K562 (cell line): ENCODE measurements around the gene TKT. TPM values are rescaled to one million over a fixed set of nuclear protein-coding genes. Genes with fewer than 3 reads are reported as not detected.
A peak's percentile ranks its signal among the peaks of the same experiment; 100 is the strongest.

ENCODE experiments used
- ADNP ChIP-seq: fragments of 200-800 bp; sonication (Bioruptor generic); IDR thresholded peaks from 2 replicates; pipeline ENCODE4 v1.6.1; 2016; ENCODE audit warnings: missing genetic modification characterization, missing compliant biosample characterization
- CAMTA2 ChIP-seq: fragments of 250-450 bp; sonication (Bioruptor Pico); conservative IDR thresholded peaks from 2 replicates; pipeline ENCODE4 v1.5.1; 2022
- CC2D1A ChIP-seq: fragments of 450-650 bp; IDR thresholded peaks from 2 replicates; pipeline ENCODE4 v1.6.1; 2017; ENCODE audit warnings: mild to moderate bottlenecking
- CREB3L1 ChIP-seq: fragments of 450-650 bp; IDR thresholded peaks from 2 replicates; pipeline ENCODE4 v1.6.1; 2014; ENCODE audit warnings: low read depth, mild to moderate bottlenecking, moderate library complexity, borderline replicate concordance
- FOXK2 ChIP-seq, 2 experiments: fragments of 450-650 bp; IDR thresholded peaks in 1 of 2; conservative IDR thresholded peaks in 1 of 2; 2 replicates each; pipeline ENCODE4 v1.6.1; 2016; ENCODE audit warnings: low read depth in 2 of 2, mild to moderate bottlenecking in 1 of 2
- IRF2 ChIP-seq: sonication (generic); formaldehyde crosslinking; IDR thresholded peaks from 2 replicates; pipeline ENCODE4 v1.8.1; 2022; ENCODE audit warnings: mild to moderate bottlenecking, missing genetic modification reagents
- IRF9 ChIP-seq: fragments of 450-650 bp; IDR thresholded peaks from 2 replicates; pipeline ENCODE4 v1.6.1; 2016; ENCODE audit warnings: missing biosample characterization, missing genetic modification characterization
- KAT8 ChIP-seq: fragments of 450-650 bp; IDR thresholded peaks from 2 replicates; pipeline ENCODE4 v1.6.1; 2016; ENCODE audit warnings: low read depth, mild to moderate bottlenecking
- KDM2B ChIP-seq: fragments of 250-450 bp; sonication (Bioruptor Pico); IDR thresholded peaks from 2 replicates; pipeline ENCODE4 v1.8.0; 2021; ENCODE audit warnings: mild to moderate bottlenecking, moderate library complexity
- MTA1 ChIP-seq: fragments of 450-650 bp; IDR thresholded peaks from 2 replicates; pipeline ENCODE4 v1.6.1; 2017; ENCODE audit warnings: borderline replicate concordance
- PRMT5 ChIP-seq: sonication (generic); formaldehyde crosslinking; IDR thresholded peaks from 2 replicates; pipeline ENCODE4 v1.5.0; 2020; ENCODE audit warnings: missing genetic modification reagents
- SMARCA4 ChIP-seq: fragments of 450-650 bp; IDR thresholded peaks from 2 replicates; pipeline ENCODE4 v1.6.1; 2016
- ZBED1 ChIP-seq: IDR thresholded peaks from 2 replicates; pipeline ENCODE4 v1.6.1; 2014
- polyA plus RNA-seq, 8 experiments: library from polyadenylated mRNA; depleted of rRNA in 4 of 8; stranded (reverse) in 5 of 8; unstranded in 3 of 8; fragments of >200 nt; fragmentation: Nextera tagmentation in 2 of 8; fragmentation: Illumina TruSeq in 1 of 8; extraction: Ambion mirVana in 2 of 8; extraction: Trizol in 1 of 8; gene quantifications; 2 replicates each; pipeline versions ENCODE4 v1.2.1 to v1.2.3, GENCODE V29; 2011 to 2014; ENCODE audit warnings: inconsistent platforms in 1 of 8, missing spikeins in 1 of 8
- total RNA-seq, 7 experiments: library from RNA; depleted of rRNA in 6 of 7; stranded (reverse); fragments of >200 nt in 6 of 7; fragmentation: Illumina TruSeq in 2 of 7; extraction: Trizol in 2 of 7; gene quantifications; 2 replicates each; pipeline versions ENCODE4 v1.2.1 to v1.2.3, GENCODE V29; 2011 to 2021; ENCODE audit warnings: low replicate concordance in 1 of 7
- TF ChIP-seq, protein P1 (sequence below): sonication (generic); formaldehyde crosslinking; IDR thresholded peaks from 2 replicates; pipeline ENCODE4 v1.8.0; 2022; ENCODE audit warnings: mild to moderate bottlenecking, missing genetic modification reagents
- TF ChIP-seq, protein P2 (sequence below): fragments of 450-650 bp; IDR thresholded peaks from 2 replicates; pipeline ENCODE4 v1.6.1; 2016; ENCODE audit warnings: mild to moderate bottlenecking
- TF ChIP-seq, protein P3 (sequence below): fragments of 250-450 bp; sonication (Bioruptor Pico); IDR thresholded peaks from 2 replicates; pipeline ENCODE4 v1.9.0; 2021; ENCODE audit warnings: mild to moderate bottlenecking

The TKT gene
- total and polyA plus RNA-seq, 9 of the 15 experiments (the other 6 are each of a cell fraction or from before 2014, with no cell fraction given), result 58.1 to 401 (median 187) TPM

DNA sequence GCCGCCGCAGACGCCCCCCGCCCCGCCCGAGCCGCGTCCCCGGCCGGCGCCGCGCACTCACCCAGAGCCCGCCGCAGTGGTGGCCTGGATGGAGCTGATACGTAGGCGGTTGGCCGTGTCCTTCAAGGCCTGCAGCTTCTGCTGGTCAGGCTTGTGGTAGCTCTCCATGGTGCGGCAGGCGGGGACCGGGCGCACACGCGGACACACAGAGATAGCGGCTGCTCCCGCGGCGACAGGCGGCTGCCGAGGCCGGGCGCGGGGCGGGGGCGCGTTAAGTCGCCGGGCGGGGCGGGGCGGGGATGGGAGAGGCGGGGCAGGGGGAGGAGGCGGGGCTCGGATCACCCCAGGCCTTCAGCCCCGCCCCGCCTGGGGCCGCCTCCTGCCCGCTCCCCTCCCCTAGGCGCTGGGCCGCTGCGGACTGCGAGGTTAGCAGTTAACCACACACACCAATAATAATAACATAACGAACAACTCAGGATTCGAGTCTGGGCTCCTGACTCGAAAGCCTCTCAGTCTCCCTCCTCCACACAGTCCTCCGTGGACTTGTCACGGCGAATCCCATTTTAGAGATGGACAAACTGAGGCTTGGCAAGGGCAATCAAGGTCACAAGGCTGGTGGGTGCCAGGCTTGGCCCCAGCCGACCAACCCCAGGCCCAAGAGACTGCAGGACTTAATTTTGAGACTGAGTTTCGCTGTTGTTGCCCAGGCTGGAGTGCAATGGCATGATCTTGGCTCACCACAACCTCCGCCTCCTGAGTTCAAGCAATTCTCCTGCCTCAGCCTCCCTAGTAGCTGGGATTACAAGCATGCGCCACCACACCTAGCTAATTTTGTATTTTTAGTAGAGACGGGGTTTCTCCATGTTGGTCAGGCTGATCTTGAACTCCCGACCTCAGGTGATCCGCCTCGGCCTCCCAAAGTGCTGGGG is at the start of gene TKT (continued):
- TF ChIP-seq PRMT5 (0 out of 2 replicates have a peak, but pooled peaks have one; percentile 30), IRF2 (CRISPR knock-in tag) (no peak), FOXK2 (conservative IDR thresholded peaks at IDR 0.05 in 1 of 2, IDR thresholded peaks at IDR 0.05 in 1 of 2; ENCODE audit: low read depth in 2 of 2) (no peak), CC2D1A (peak; percentile 82), CREB3L1 (no peak), ADNP (tag) (peak; percentile 99), CAMTA2 (no peak), SMARCA4 (peak; percentile 19; the same call in 1 of the 2 replicates), KDM2B (CRISPR knock-in tag) (no peak), IRF9 (tag) (0 out of 2 replicates have a peak, but pooled peaks have one; percentile 12), ZBED1 (no peak), KAT8 (no peak), MTA1 (0 out of 2 replicates have a peak, but pooled peaks have one; percentile 14)
- TF ChIP-seq, protein P1, sequence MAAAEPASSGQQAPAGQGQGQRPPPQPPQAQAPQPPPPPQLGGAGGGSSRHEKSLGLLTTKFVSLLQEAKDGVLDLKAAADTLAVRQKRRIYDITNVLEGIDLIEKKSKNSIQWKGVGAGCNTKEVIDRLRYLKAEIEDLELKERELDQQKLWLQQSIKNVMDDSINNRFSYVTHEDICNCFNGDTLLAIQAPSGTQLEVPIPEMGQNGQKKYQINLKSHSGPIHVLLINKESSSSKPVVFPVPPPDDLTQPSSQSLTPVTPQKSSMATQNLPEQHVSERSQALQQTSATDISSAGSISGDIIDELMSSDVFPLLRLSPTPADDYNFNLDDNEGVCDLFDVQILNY, result no peak
- TF ChIP-seq, protein P2, sequence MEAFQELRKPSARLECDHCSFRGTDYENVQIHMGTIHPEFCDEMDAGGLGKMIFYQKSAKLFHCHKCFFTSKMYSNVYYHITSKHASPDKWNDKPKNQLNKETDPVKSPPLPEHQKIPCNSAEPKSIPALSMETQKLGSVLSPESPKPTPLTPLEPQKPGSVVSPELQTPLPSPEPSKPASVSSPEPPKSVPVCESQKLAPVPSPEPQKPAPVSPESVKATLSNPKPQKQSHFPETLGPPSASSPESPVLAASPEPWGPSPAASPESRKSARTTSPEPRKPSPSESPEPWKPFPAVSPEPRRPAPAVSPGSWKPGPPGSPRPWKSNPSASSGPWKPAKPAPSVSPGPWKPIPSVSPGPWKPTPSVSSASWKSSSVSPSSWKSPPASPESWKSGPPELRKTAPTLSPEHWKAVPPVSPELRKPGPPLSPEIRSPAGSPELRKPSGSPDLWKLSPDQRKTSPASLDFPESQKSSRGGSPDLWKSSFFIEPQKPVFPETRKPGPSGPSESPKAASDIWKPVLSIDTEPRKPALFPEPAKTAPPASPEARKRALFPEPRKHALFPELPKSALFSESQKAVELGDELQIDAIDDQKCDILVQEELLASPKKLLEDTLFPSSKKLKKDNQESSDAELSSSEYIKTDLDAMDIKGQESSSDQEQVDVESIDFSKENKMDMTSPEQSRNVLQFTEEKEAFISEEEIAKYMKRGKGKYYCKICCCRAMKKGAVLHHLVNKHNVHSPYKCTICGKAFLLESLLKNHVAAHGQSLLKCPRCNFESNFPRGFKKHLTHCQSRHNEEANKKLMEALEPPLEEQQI, result no peak
- TF ChIP-seq, protein P3, sequence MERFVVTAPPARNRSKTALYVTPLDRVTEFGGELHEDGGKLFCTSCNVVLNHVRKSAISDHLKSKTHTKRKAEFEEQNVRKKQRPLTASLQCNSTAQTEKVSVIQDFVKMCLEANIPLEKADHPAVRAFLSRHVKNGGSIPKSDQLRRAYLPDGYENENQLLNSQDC (CRISPR knock-in tag), result no peak
